GM18505 (cell line): ENCODE results near the gene RTN4R.

Experiments used
- ATAC-seq: cut with Tn5 transposase; IDR thresholded peaks from one replicate; pipeline ENCODE4 v1.9.1; 2021; ENCODE audit not compliant: unreplicated experiment
- POLR2A ChIP-seq: IDR thresholded peaks from 4 replicates; pipeline ENCODE4 v1.6.1; 2011; ENCODE audit warnings: borderline replicate concordance; ENCODE audit not compliant: insufficient read depth, insufficient read length; ENCODE audit errors: extremely low read depth

The RTN4R gene

GRCh38 chr22:20261848-20262581, 6.1 kb downstream of the RTN4R start:
- no peak for TF ChIP-seq POLR2A
- ATAC-seq = no peak

- TF ChIP-seq POLR2A = no peak
- no peak for ATAC-seq
Observed at GRCh38 chr22:20260071-20260765, 7.9 kb downstream of the RTN4R start.

- ATAC-seq = no peak
- TF ChIP-seq POLR2A = no peak
Observed at GRCh38 chr22:20259327-20259688, 8.8 kb downstream of the RTN4R start.

GRCh38 chr22:20258584-20259326, 9.4 kb downstream of the RTN4R start:
- ATAC-seq = no peak
- no peak for TF ChIP-seq POLR2A

- TF ChIP-seq POLR2A = no peak
- no peak for ATAC-seq
Observed at GRCh38 chr22:20258021-20258299, 10.2 kb downstream of the RTN4R start.

GRCh38 chr22:20257212-20258020, 10.7 kb downstream of the RTN4R start:
- no peak for TF ChIP-seq POLR2A

GRCh38 chr22:20256551-20257211, 11.4 kb downstream of the RTN4R start:
- ATAC-seq = no peak
- no peak for TF ChIP-seq POLR2A

More at GRCh38 chr22:20257212-20258020, 10.7 kb downstream of the RTN4R start:
- ATAC-seq = no peak

- no peak for TF ChIP-seq POLR2A
- ATAC-seq = no peak
Observed at GRCh38 chr22:20256027-20256426, 12.1 kb downstream of the RTN4R start.

GRCh38 chr22:20254975-20255946, 12.9 kb downstream of the RTN4R start:
- ATAC-seq = no peak

GRCh38 chr22:20253161-20253560, 15.0 kb downstream of the RTN4R start:
- ATAC-seq = no peak
- no peak for TF ChIP-seq POLR2A

More at GRCh38 chr22:20254975-20255946, 12.9 kb downstream of the RTN4R start:
- no peak for TF ChIP-seq POLR2A

GRCh38 chr22:20251981-20252380, 16.1 kb downstream of the RTN4R start:
- TF ChIP-seq POLR2A = no peak

GRCh38 chr22:20251491-20251890, 16.6 kb downstream of the RTN4R start:
- TF ChIP-seq POLR2A = no peak
- ATAC-seq = no peak

More at GRCh38 chr22:20251981-20252380, 16.1 kb downstream of the RTN4R start:
- no peak for ATAC-seq
